Common myeloid progenitor, CD34-positive (primary cell): ENCODE results near the gene TMEM132D.

Experiments
- CTCF ChIA-PET: fragments of 350-600 bp; sonication (Branson Sonifier 250); formaldehyde crosslinking; loops from one replicate; lab custom pipeline; 2021; ENCODE audit warnings: antibody characterized with exemption; lab: Charles Lee
- POLR2A ChIA-PET: fragments of 350-600 bp; sonication (Branson Sonifier 250); formaldehyde crosslinking; loops from one replicate; lab custom pipeline; 2021; ENCODE audit warnings: antibody characterized with exemption; lab: Charles Lee
- DNase-seq, 3 donors: peaks; one replicate each; pipeline versions ENCODE4 v3.0.0 to v3.0.0-alpha.2; 2013
- H3K27ac ChIP-seq, 2 experiments: 1 replicate in 1 of 2; 2 replicates in 1 of 2; pipeline ENCODE4 v1.7.0; 2013; ENCODE audit warnings: inconsistent platforms in 2 of 2, low read length in 2 of 2, mild to moderate bottlenecking in 2 of 2, low read depth in 1 of 2, moderate library complexity in 1 of 2; ENCODE audit not compliant: severe bottlenecking in 2 of 2, insufficient read depth in 1 of 2, poor library complexity in 1 of 2
- H3K27me3 ChIP-seq, 5 experiments: replicated peaks in 2 of 5; 1 replicate in 3 of 5; 2 replicates in 2 of 5; pipeline versions ENCODE4 v1.6.1 to v1.7.0; 2013; ENCODE audit warnings: low read length in 4 of 5, mild to moderate bottlenecking in 2 of 5, moderate library complexity in 2 of 5, inconsistent platforms in 1 of 5; ENCODE audit not compliant: insufficient read depth in 5 of 5, control insufficient read depth in 4 of 5
- H3K36me3 ChIP-seq, 4 experiments: 1 replicate in 2 of 4; 2 replicates in 2 of 4; pipeline versions ENCODE4 v1.6.1 to v1.7.0; 2013; ENCODE audit warnings: low read length in 3 of 4, control low read depth in 1 of 4, mild to moderate bottlenecking in 1 of 4; ENCODE audit not compliant: control insufficient read depth in 4 of 4, insufficient read depth in 4 of 4
- H3K4me1 ChIP-seq, 4 experiments: 1 replicate in 3 of 4; 2 replicates in 1 of 4; pipeline versions ENCODE4 v1.6.1 to v1.7.1; 2013; ENCODE audit warnings: low read length in 3 of 4, mild to moderate bottlenecking in 3 of 4, control low read depth in 1 of 4, inconsistent platforms in 1 of 4, moderate library complexity in 1 of 4; ENCODE audit not compliant: control insufficient read depth in 4 of 4, insufficient read depth in 4 of 4; ENCODE audit errors: control extremely low read depth in 1 of 4
- H3K4me3 ChIP-seq, 7 experiments: 1 replicate in 4 of 7; 2 replicates in 3 of 7; pipeline versions ENCODE4 v1.5.1 to v1.7.0; 2013; ENCODE audit warnings: mild to moderate bottlenecking in 7 of 7, low read length in 6 of 7, moderate library complexity in 6 of 7, inconsistent platforms in 2 of 7, low read depth in 2 of 7, control low read depth in 1 of 7; ENCODE audit not compliant: insufficient read depth in 4 of 7, control insufficient read depth in 1 of 7; ENCODE audit errors: extremely low read depth in 1 of 7
- H3K9me3 ChIP-seq, 5 experiments: 1 replicate in 4 of 5; 2 replicates in 1 of 5; pipeline versions ENCODE4 v1.6.1 to v1.7.1; 2013; ENCODE audit warnings: low read length in 4 of 5, mild to moderate bottlenecking in 2 of 5, inconsistent platforms in 1 of 5, low read depth in 1 of 5, moderate library complexity in 1 of 5; ENCODE audit not compliant: control insufficient read depth in 4 of 5, insufficient read depth in 2 of 5; ENCODE audit errors: control extremely low read depth in 1 of 5
- WGBS: methylation state at CpG from one replicate; pipeline ENCODE4 v1.1.5; 2013; ENCODE audit not compliant: insufficient coverage; 5-methylcytosine and 5-hydroxymethylcytosine counted together

TMEM132D gene

GRCh38 chr12:129607301-129607700 is 296.5 kb downstream of the TMEM132D start:
- Histone ChIP-seq H3K27ac (no peak overlapping the region), H3K9me3 (peaks cover 0 to 4% (median 0%) of the 10 kb centered on the region in 5 experiments), H3K4me1 (no peaks in the 10 kb centered on the region), H3K36me3 (no peaks in the 10 kb centered on the region), H3K27me3 (no peaks in the 10 kb centered on the region), H3K4me3 (no peak overlapping the region)
- no peak for DNase-seq
- ChIA-PET POLR2A (no interaction called here), CTCF (no interaction called here)
- 38% methylated on average over 7 of the region's 7 CpGs for WGBS

- DNase-seq, result no peak
- Histone ChIP-seq H3K4me1 (no peaks in the 10 kb centered on the region), H3K27me3 (no peaks in the 10 kb centered on the region), H3K9me3 (peaks cover 0 to 4% (median 0%) of the 10 kb centered on the region in 5 experiments), H3K36me3 (no peaks in the 10 kb centered on the region), H3K27ac (no peak overlapping the region), H3K4me3 (no peak overlapping the region)
- ChIA-PET CTCF (interaction anchor here (1.1 kb wide), 1 partner anchor 11 kb away, joined by 3 read pairs; no protein-coding TSS in a partner anchor), POLR2A (no interaction called here)
- WGBS, result 98% methylated on average over 7 of the region's 7 CpGs
Measured at GRCh38 chr12:129606239-129606638, 297.6 kb downstream of the TMEM132D start.

GRCh38 chr12:129605666-129606065 is 298.2 kb downstream of the TMEM132D start:
- Histone ChIP-seq H3K9me3 (peaks cover 0 to 4% (median 0%) of the 10 kb centered on the region in 5 experiments), H3K4me3 (no peak overlapping the region), H3K4me1 (no peaks in the 10 kb centered on the region), H3K27ac (no peak overlapping the region), H3K36me3 (no peaks in the 10 kb centered on the region), H3K27me3 (no peaks in the 10 kb centered on the region)
- ChIA-PET POLR2A (no interaction called here), CTCF (interaction anchor here (1.1 kb wide), 1 partner anchor 10 kb away, joined by 3 read pairs; no protein-coding TSS in a partner anchor)
- WGBS, result 61% methylated on average over 2 of the region's 2 CpGs
- no peak for DNase-seq

GRCh38 chr12:129604506-129604905 is 299.3 kb downstream of the TMEM132D start:
- no CpG with 5 or more reads among the region's 4 CpGs for WGBS
- Histone ChIP-seq H3K27me3 (no peaks in the 10 kb centered on the region), H3K9me3 (peaks cover 0 to 4% (median 0%) of the 10 kb centered on the region in 5 experiments), H3K4me3 (no peak overlapping the region), H3K36me3 (no peaks in the 10 kb centered on the region), H3K27ac (no peak overlapping the region), H3K4me1 (no peaks in the 10 kb centered on the region)
- no peak for DNase-seq
- CTCF ChIA-PET, result no interaction called here
- POLR2A ChIA-PET, result no interaction called here

- Histone ChIP-seq H3K4me1 (no peaks in the 10 kb centered on the region), H3K4me3 (no peak overlapping the region), H3K9me3 (peaks cover 0 to 4% (median 0%) of the 10 kb centered on the region in 5 experiments), H3K27me3 (no peaks in the 10 kb centered on the region), H3K27ac (no peak overlapping the region), H3K36me3 (no peaks in the 10 kb centered on the region)
- ChIA-PET CTCF (no interaction called here), POLR2A (no interaction called here)
- no peak for DNase-seq
- WGBS, result no CpG with 5 or more reads among the region's 1 CpG
Measured at GRCh38 chr12:129599406-129599805, 304.4 kb downstream of the TMEM132D start.

GRCh38 chr12:129594098-129594497 is 309.7 kb downstream of the TMEM132D start:
- ChIA-PET CTCF (no interaction called here), POLR2A (no interaction called here)
- DNase-seq, result no peak
- Histone ChIP-seq H3K4me1 (no peaks in the 10 kb centered on the region), H3K27me3 (no peaks in the 10 kb centered on the region), H3K27ac (no peak overlapping the region), H3K4me3 (no peak overlapping the region), H3K9me3 (no peaks in the 10 kb centered on the region), H3K36me3 (no peaks in the 10 kb centered on the region)
- WGBS, result 77% methylated on average over 6 of the region's 6 CpGs

- Histone ChIP-seq H3K4me1 (no peaks in the 10 kb centered on the region), H3K36me3 (no peaks in the 10 kb centered on the region), H3K4me3 (no peak overlapping the region), H3K27me3 (no peaks in the 10 kb centered on the region), H3K27ac (no peak overlapping the region), H3K9me3 (no peaks in the 10 kb centered on the region)
- DNase-seq, result no peak
- POLR2A ChIA-PET, result no interaction called here
- 79% methylated on average over 2 of the region's 2 CpGs for WGBS
- CTCF ChIA-PET, result no interaction called here
Measured at GRCh38 chr12:129592449-129592848, 311.4 kb downstream of the TMEM132D start.
